GM18517 (cell line): Measurements from ENCODE around the gene RNF11.

Source experiments
- ATAC-seq: cut with Tn5 transposase; IDR thresholded peaks from one replicate; pipeline ENCODE4 v1.9.1; 2021; ENCODE audit warnings: mild to moderate bottlenecking, moderate library complexity; ENCODE audit not compliant: unreplicated experiment

RNF11 gene

DNA sequence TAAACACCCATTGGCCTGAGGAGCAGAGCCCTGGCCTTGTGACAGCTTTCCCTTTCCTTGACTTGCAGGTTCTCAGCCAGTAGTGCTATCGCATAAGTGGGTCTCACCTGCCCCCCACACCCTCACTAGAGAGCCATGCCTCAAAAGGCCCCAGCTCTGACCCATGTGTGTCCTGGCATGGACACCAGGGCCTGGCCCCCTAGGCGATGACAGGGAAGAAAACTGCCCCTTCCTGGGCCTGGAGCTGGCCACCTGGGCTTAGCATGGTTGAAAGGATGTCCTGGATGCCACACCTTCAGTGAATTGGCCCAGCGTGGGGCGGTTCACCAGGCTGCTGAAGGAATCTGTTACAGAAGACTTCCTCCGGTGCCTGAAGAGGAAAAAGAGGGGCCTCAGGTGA, 75.8 kb downstream of the RNF11 start:
- no peak for ATAC-seq

- ATAC-seq, result no peak
Measured at GRCh38 chr1:51312718-51313117, 76.6 kb downstream of the RNF11 start.

- ATAC-seq, result no peak
Measured at GRCh38 chr1:51313268-51313852, 77.3 kb downstream of the RNF11 start.

GRCh38 chr1:51313961-51314777, 78.1 kb downstream of the RNF11 start:
- no peak for ATAC-seq

- ATAC-seq, result no peak
Measured at GRCh38 chr1:51314974-51315373, 78.9 kb downstream of the RNF11 start.

GRCh38 chr1:51316113-51316845, 80.2 kb downstream of the RNF11 start:
- no peak for ATAC-seq

GRCh38 chr1:51316846-51317120, 80.7 kb downstream of the RNF11 start:
- ATAC-seq, result no peak

DNA sequence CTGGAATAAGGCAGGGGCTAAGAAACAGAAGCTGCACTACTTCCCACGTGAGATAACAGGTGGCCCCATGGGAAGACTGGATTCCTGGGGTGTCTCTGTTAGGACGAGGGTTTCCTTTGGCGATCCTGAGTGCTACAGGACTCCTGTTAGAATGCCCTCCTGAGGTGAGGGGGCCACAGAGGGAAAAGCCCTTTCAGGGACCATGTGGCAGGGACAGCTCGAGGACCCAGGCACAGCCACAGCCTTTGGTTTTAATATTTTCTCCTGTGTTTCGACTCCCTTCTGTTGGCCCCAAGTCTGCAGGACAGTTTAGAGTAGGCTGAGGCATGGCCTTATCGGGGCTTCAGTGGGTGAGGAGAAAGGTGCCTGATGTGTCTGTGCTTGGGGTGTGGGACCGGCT, 81.7 kb downstream of the RNF11 start:
- ATAC-seq, result no peak

GRCh38 chr1:51320967-51321923, 85.2 kb downstream of the RNF11 start:
- no peak for ATAC-seq

GRCh38 chr1:51321924-51322280, 85.8 kb downstream of the RNF11 start:
- ATAC-seq, result no peak

- no peak for ATAC-seq
Measured at GRCh38 chr1:51322417-51323101, 86.5 kb downstream of the RNF11 start.
